HEK293T (cell line): ENCODE measurements around the gene VHLL.

Experiments
- ARNT ChIP-seq: fragments of 450-650 bp; IDR thresholded peaks from 2 replicates; pipeline ENCODE4 v1.6.1; 2017; ENCODE audit warnings: mild to moderate bottlenecking
- BHLHE40 ChIP-seq: fragments of 450-650 bp; IDR thresholded peaks from 2 replicates; pipeline ENCODE4 v1.6.1; 2016; ENCODE audit warnings: mild to moderate bottlenecking, moderate library complexity, borderline replicate concordance
- ELF4 ChIP-seq: fragments of 450-650 bp; IDR thresholded peaks from 2 replicates; pipeline ENCODE4 v1.6.1; 2017; ENCODE audit warnings: antibody characterized with exemption
- FOXA1 ChIP-seq: fragments of 450-650 bp; IDR thresholded peaks from 2 replicates; pipeline ENCODE4 v1.6.1; 2016; ENCODE audit warnings: mild to moderate bottlenecking
- FOXK2 ChIP-seq: fragments of 450-650 bp; IDR thresholded peaks from 2 replicates; pipeline ENCODE4 v1.6.1; 2016; ENCODE audit warnings: mild to moderate bottlenecking
- FOXM1 ChIP-seq: fragments of 450-650 bp; IDR thresholded peaks from 2 replicates; pipeline ENCODE4 v1.6.1; 2017; ENCODE audit warnings: mild to moderate bottlenecking, borderline replicate concordance
- HDGF ChIP-seq: fragments of 450-650 bp; IDR thresholded peaks from 2 replicates; pipeline ENCODE4 v1.6.1; 2017; ENCODE audit warnings: antibody characterized with exemption, borderline replicate concordance
- LEF1 ChIP-seq: fragments of 450-650 bp; IDR thresholded peaks from 2 replicates; pipeline ENCODE4 v1.6.1; 2017; ENCODE audit warnings: mild to moderate bottlenecking, borderline replicate concordance
- SP1 ChIP-seq: fragments of 450-650 bp; IDR thresholded peaks from 2 replicates; pipeline ENCODE4 v1.6.1; 2017
- TARDBP ChIP-seq: fragments of 450-650 bp; IDR thresholded peaks from 2 replicates; pipeline ENCODE4 v1.6.1; 2016
- TF ChIP-seq, protein P1 (sequence below): fragments of 450-650 bp; IDR thresholded peaks from 2 replicates; pipeline ENCODE4 v1.6.1; 2016

DNA sequence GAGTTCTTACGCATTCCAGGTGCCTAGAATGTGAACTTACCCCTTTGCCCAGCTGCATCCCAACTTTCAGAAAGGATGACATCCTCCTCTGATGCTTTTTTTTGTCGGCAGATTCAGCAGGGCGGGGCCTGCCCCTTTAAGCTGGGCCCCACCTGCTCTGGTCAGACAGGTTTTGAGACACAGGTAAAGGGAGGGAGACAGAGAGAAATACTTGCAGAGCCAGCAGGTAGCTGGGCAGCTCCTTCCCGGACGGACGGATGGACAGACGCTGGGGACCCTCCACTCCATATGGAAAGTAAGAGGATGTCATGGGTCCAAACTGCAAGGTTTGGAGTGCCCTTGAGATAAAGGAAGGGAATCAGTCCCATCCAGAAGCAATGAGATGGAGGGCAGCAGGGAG, 15.0 kb downstream of the VHLL start, which contains the start of gene TMEM79:
- TF ChIP-seq ELF4 (no peak), LEF1 (no peak), FOXK2 (no peak), TARDBP (no peak), SP1 (no peak), FOXM1 (no peak), BHLHE40 (no peak), ARNT (no peak), FOXA1 (no peak), HDGF (no peak)
- TF ChIP-seq, protein P1, sequence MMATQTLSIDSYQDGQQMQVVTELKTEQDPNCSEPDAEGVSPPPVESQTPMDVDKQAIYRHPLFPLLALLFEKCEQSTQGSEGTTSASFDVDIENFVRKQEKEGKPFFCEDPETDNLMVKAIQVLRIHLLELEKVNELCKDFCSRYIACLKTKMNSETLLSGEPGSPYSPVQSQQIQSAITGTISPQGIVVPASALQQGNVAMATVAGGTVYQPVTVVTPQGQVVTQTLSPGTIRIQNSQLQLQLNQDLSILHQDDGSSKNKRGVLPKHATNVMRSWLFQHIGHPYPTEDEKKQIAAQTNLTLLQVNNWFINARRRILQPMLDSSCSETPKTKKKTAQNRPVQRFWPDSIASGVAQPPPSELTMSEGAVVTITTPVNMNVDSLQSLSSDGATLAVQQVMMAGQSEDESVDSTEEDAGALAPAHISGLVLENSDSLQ = no peak
